GM18951 (cell line): ENCODE measurements around the gene S100A9.

Experiments
- POLR2A ChIP-seq: IDR thresholded peaks from 4 replicates; pipeline ENCODE4 v1.6.1; 2011; ENCODE audit warnings: mild to moderate bottlenecking; ENCODE audit not compliant: insufficient read length, insufficient read depth; ENCODE audit errors: extremely low read depth
- in situ Hi-C: fragments of 300-500 bp; cut with MboI; formaldehyde crosslinking; loops from one replicate; pipeline ENCODE4 v1.12.0; 2022; ENCODE audit warnings: low sequenced_read_pairs, mixed read lengths, inconsistent platforms; ENCODE audit not compliant: unreplicated experiment

S100A9 gene

GRCh38 chr1:153360592-153361479 is 3.2 kb downstream of the S100A9 start:
- in situ Hi-C loops, result loop anchor here (10.0 kb wide), 1 partner anchor 124 kb away; no protein-coding TSS in a partner anchor

GRCh38 chr1:153361480-153362109 is 3.9 kb downstream of the S100A9 start:
- in situ Hi-C loops, result loop anchor here (10.0 kb wide), 1 partner anchor 123 kb away; no protein-coding TSS in a partner anchor
- TF ChIP-seq POLR2A, result no peak

More at GRCh38 chr1:153360592-153361479, 3.2 kb downstream of the S100A9 start:
- no peak for TF ChIP-seq POLR2A

GRCh38 chr1:153362187-153362775 is 4.6 kb downstream of the S100A9 start:
- in situ Hi-C loops, result loop anchor here (10.0 kb wide), 1 partner anchor 123 kb away; no protein-coding TSS in a partner anchor

GRCh38 chr1:153363641-153364040 is 6.0 kb downstream of the S100A9 start:
- TF ChIP-seq POLR2A, result no peak

More at GRCh38 chr1:153362187-153362775, 4.6 kb downstream of the S100A9 start:
- no peak for TF ChIP-seq POLR2A

GRCh38 chr1:153364156-153364555 is 6.5 kb downstream of the S100A9 start:
- TF ChIP-seq POLR2A, result no peak
- in situ Hi-C loops, result loop anchor here (10.0 kb wide), 1 partner anchor 121 kb away; no protein-coding TSS in a partner anchor

More at GRCh38 chr1:153363641-153364040, 6.0 kb downstream of the S100A9 start:
- in situ Hi-C loops, result loop anchor here (10.0 kb wide), 1 partner anchor 121 kb away; no protein-coding TSS in a partner anchor

- TF ChIP-seq POLR2A, result no peak
- in situ Hi-C loops, result loop anchor here (10.0 kb wide), 1 partner anchor 120 kb away; no protein-coding TSS in a partner anchor
These were observed 7.4 kb downstream of the S100A9 start for GRCh38 chr1:153364766-153365666.

- in situ Hi-C loops, result loop anchor here (10.0 kb wide), 1 partner anchor 119 kb away; no protein-coding TSS in a partner anchor
- no peak for TF ChIP-seq POLR2A
These were observed 8.0 kb downstream of the S100A9 start for GRCh38 chr1:153365696-153366095.

GRCh38 chr1:153366261-153366660 is 8.6 kb downstream of the S100A9 start:
- TF ChIP-seq POLR2A, result no peak
- in situ Hi-C loops, result loop anchor here (10.0 kb wide), 1 partner anchor 119 kb away; no protein-coding TSS in a partner anchor

GRCh38 chr1:153367090-153367489 is 9.4 kb downstream of the S100A9 start:
- no peak for TF ChIP-seq POLR2A
- in situ Hi-C loops, result loop anchor here (10.0 kb wide), 1 partner anchor 118 kb away; no protein-coding TSS in a partner anchor

- in situ Hi-C loops, result loop anchor here (10.0 kb wide), 1 partner anchor 116 kb away; no protein-coding TSS in a partner anchor
- no peak for TF ChIP-seq POLR2A
These were observed 10.8 kb downstream of the S100A9 start for GRCh38 chr1:153368495-153368894.

GRCh38 chr1:153370146-153370545 is 12.5 kb downstream of the S100A9 start:
- in situ Hi-C loops, result no loop called here
- TF ChIP-seq POLR2A, result no peak

GRCh38 chr1:153371231-153371630 is 13.6 kb downstream of the S100A9 start:
- in situ Hi-C loops, result no loop called here
- no peak for TF ChIP-seq POLR2A

- in situ Hi-C loops, result no loop called here
These were observed 14.9 kb downstream of the S100A9 start for GRCh38 chr1:153372571-153372970.

More at GRCh38 chr1:153372571-153372970, 14.9 kb downstream of the S100A9 start:
- TF ChIP-seq POLR2A, result no peak
